ENCODE results near the gene CD177.
"Not testable (repeated sequence)": the region's sequence is repeated elsewhere in the genome, so short reads cannot be mapped to it uniquely, and the experiment has no call there.

Gene CD177

GRCh38 chr19:43353606-43354304 lies at the start of gene CD177:
Gene CD177, plus strand, starts transcription at chr19:43353686. Its CDS starts 29 bp downstream, at chr19:43353715.
- DNase-seq (ENCODE audit: low read depth), result no peak

- DNase-seq (ENCODE audit: low read depth), result no peak
These were observed 47.8 kb upstream of the CD177 start for GRCh38 chr19:43305642-43306041.

- no peak for DNase-seq (ENCODE audit: low read depth)
These were observed 47.4 kb upstream of the CD177 start for GRCh38 chr19:43306097-43306496.

- no peak for DNase-seq (ENCODE audit: low read depth)
These were observed 45.2 kb upstream of the CD177 start for GRCh38 chr19:43308244-43308815.

GRCh38 chr19:43309466-43309865 lies 44.0 kb upstream of the CD177 start:
- DNase-seq (ENCODE audit: low read depth), result no peak

GRCh38 chr19:43310221-43310620 lies 43.3 kb upstream of the CD177 start:
- no peak for DNase-seq (ENCODE audit: low read depth)

GRCh38 chr19:43311256-43311655 lies 42.2 kb upstream of the CD177 start:
- no peak for DNase-seq (ENCODE audit: low read depth)

- no peak for DNase-seq (ENCODE audit: low read depth)
These were observed 41.8 kb upstream of the CD177 start for GRCh38 chr19:43311706-43312105.

- no peak for DNase-seq (ENCODE audit: low read depth)
These were observed 39.6 kb upstream of the CD177 start for GRCh38 chr19:43313711-43314495.

- DNase-seq (ENCODE audit: low read depth), result no peak
These were observed 37.6 kb upstream of the CD177 start for GRCh38 chr19:43315851-43316250.

- DNase-seq (ENCODE audit: low read depth), result no peak
These were observed 36.7 kb upstream of the CD177 start for GRCh38 chr19:43316591-43317319.

GRCh38 chr19:43318203-43318602 lies 35.3 kb upstream of the CD177 start:
- no peak for DNase-seq (ENCODE audit: low read depth)

- DNase-seq (ENCODE audit: low read depth), result no peak
These were observed 34.6 kb upstream of the CD177 start for GRCh38 chr19:43318796-43319314.

GRCh38 chr19:43320546-43320945 lies 32.9 kb upstream of the CD177 start:
- no peak for DNase-seq (ENCODE audit: low read depth)

- not testable (repeated sequence) for DNase-seq (ENCODE audit: low read depth)
These were observed 26.7 kb upstream of the CD177 start for GRCh38 chr19:43326761-43327160.

GRCh38 chr19:43328561-43328960 lies 24.9 kb upstream of the CD177 start:
- DNase-seq (ENCODE audit: low read depth), result not testable (repeated sequence)

GRCh38 chr19:43329049-43329448 lies 24.4 kb upstream of the CD177 start:
- not testable (repeated sequence) for DNase-seq (ENCODE audit: low read depth)

- DNase-seq (ENCODE audit: low read depth), result no peak
These were observed 23.5 kb upstream of the CD177 start for GRCh38 chr19:43329989-43330388.

- DNase-seq (ENCODE audit: low read depth), result no peak
These were observed 22.6 kb upstream of the CD177 start for GRCh38 chr19:43330726-43331434.

GRCh38 chr19:43331435-43332010 lies 22.0 kb upstream of the CD177 start:
- DNase-seq (ENCODE audit: low read depth), result no peak

All from activated T-helper 9 cell treated with anti-CD3 and anti-CD28 coated beads, Interleukin-2, amount 50 U/mL, for 16 hours (primary cell).